ENCODE data around the gene AFF3. TPM values are rescaled to one million over a fixed set of nuclear protein-coding genes. Genes with fewer than 3 reads are reported as not detected.

The AFF3 gene
- polyA plus RNA-seq, 1 donor (not counting 4 experiments of a cell fraction or from before 2014, with no cell fraction given), result not detected

DNA sequence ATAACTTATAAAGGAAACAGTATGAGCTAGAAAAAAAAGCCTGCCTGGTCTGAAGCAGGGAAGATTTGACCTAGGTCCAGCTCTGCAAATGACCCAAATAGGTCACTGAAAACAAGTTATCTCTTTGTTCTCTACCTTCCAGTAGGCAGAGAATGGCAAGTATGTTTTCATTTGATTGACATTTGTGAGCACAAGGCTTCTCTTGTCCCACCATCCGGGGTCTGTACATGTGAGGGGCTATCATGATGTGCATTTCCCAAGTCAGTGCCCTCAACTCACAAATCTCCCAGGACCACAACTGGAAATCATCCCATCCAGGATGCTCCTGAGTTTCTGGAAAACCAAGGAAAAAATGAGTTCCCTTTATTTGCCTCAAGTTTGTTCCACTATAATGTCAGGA, 309.5 kb downstream of the AFF3 start:
- Histone ChIP-seq H3K4me2 (ENCODE audit: control insufficient read depth, extremely low read depth, insufficient read depth, low read depth, low read length) (no peak overlapping the region), H3K27me3 (ENCODE audit: control insufficient read depth, extremely low read depth, insufficient read depth, low read length) (no peaks in the 10 kb centered on the region), H2AFZ (ENCODE audit: control insufficient read depth, low read length) (no peak overlapping the region), H3K9me3 (ENCODE audit: control insufficient read depth, low read depth, low read length) (no peaks in the 10 kb centered on the region), H3K4me3 (ENCODE audit: control insufficient read depth in 2 of 3, extremely low read depth in 1 of 3, insufficient read depth in 2 of 3, low read depth in 1 of 3, low read length in 3 of 3) (no peak overlapping the region), H3K36me3 (ENCODE audit: control insufficient read depth in 2 of 2, extremely low read depth in 1 of 2, insufficient read depth in 2 of 2, low read length in 2 of 2) (no peaks in the 10 kb centered on the region), H3K9me1 (ENCODE audit: control insufficient read depth, extremely low read depth, insufficient read depth, low read length) (no peaks in the 10 kb centered on the region), H3K79me2 (ENCODE audit: control insufficient read depth, insufficient read depth, low read length) (no peaks in the 10 kb centered on the region), H3K27ac (ENCODE audit: control insufficient read depth, insufficient read depth, low read length) (no peak overlapping the region), H4K20me1 (ENCODE audit: control insufficient read depth, extremely low read depth, insufficient read depth, low read length) (no peaks in the 10 kb centered on the region), H3K4me1 (ENCODE audit: control insufficient read depth, extremely low read depth, insufficient read depth, low read length) (no peaks in the 10 kb centered on the region), H3K9ac (ENCODE audit: control insufficient read depth, extremely low read depth, insufficient read depth, low read length) (no peak overlapping the region)
- FAIRE-seq (no peak), DNase-seq (ENCODE audit: low read depth, low spot score) (no peak)
- TF ChIP-seq EZH2 (IDR thresholded peaks at IDR 0.05; ENCODE audit: low read length), result no peak
- no peak for TF ChIP-seq CTCF (optimal IDR thresholded peaks at IDR 0.05 in 1 of 3, IDR thresholded peaks at IDR 0.05 in 1 of 3, conservative IDR thresholded peaks at IDR 0.05 in 1 of 3; ENCODE audit: extremely low read depth in 1 of 3, insufficient read depth in 2 of 3, low read length in 3 of 3)
- dilution Hi-C loops (cut with MboI; ENCODE audit: extremely low pct_ligation_motif_present, low sequenced_read_pairs), result no loop called here

DNA sequence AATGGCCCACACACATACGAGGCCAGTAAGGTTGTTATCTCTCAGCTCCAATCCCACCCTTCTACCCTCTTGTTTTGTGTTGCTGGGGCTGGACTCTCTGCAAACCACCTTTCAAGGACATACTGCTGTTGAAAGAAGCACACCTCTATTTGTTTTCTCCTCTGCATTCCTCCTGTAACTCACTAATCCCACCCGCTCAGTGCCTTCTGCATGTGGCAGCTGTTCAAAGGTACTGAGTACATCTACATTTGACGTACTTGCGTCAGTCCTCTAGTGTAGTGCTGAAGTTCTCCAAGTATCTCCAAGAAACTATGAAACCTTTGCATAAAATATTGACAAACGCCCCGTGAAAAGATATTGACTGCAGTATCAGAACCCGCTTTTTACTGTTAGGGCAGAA, 310.6 kb downstream of the AFF3 start:
- dilution Hi-C loops (cut with MboI; ENCODE audit: extremely low pct_ligation_motif_present, low sequenced_read_pairs), result no loop called here
- Histone ChIP-seq H3K4me2 (ENCODE audit: control insufficient read depth, extremely low read depth, insufficient read depth, low read depth, low read length) (no peak overlapping the region), H3K9me1 (ENCODE audit: control insufficient read depth, extremely low read depth, insufficient read depth, low read length) (no peaks in the 10 kb centered on the region), H3K9me3 (ENCODE audit: control insufficient read depth, low read depth, low read length) (no peaks in the 10 kb centered on the region), H3K79me2 (ENCODE audit: control insufficient read depth, insufficient read depth, low read length) (no peaks in the 10 kb centered on the region), H3K4me1 (ENCODE audit: control insufficient read depth, extremely low read depth, insufficient read depth, low read length) (no peaks in the 10 kb centered on the region), H3K4me3 (ENCODE audit: control insufficient read depth in 2 of 3, extremely low read depth in 1 of 3, insufficient read depth in 2 of 3, low read depth in 1 of 3, low read length in 3 of 3) (no peak overlapping the region), H3K27ac (ENCODE audit: control insufficient read depth, insufficient read depth, low read length) (no peak overlapping the region), H3K27me3 (ENCODE audit: control insufficient read depth, extremely low read depth, insufficient read depth, low read length) (no peaks in the 10 kb centered on the region), H3K36me3 (ENCODE audit: control insufficient read depth in 2 of 2, extremely low read depth in 1 of 2, insufficient read depth in 2 of 2, low read length in 2 of 2) (no peaks in the 10 kb centered on the region), H2AFZ (ENCODE audit: control insufficient read depth, low read length) (no peak overlapping the region), H3K9ac (ENCODE audit: control insufficient read depth, extremely low read depth, insufficient read depth, low read length) (no peak overlapping the region), H4K20me1 (ENCODE audit: control insufficient read depth, extremely low read depth, insufficient read depth, low read length) (no peaks in the 10 kb centered on the region)
- TF ChIP-seq CTCF (optimal IDR thresholded peaks at IDR 0.05 in 1 of 3, IDR thresholded peaks at IDR 0.05 in 1 of 3, conservative IDR thresholded peaks at IDR 0.05 in 1 of 3; ENCODE audit: extremely low read depth in 1 of 3, insufficient read depth in 2 of 3, low read length in 3 of 3) (no peak), EZH2 (IDR thresholded peaks at IDR 0.05; ENCODE audit: low read length) (no peak)
- no peak for FAIRE-seq
- DNase-seq (ENCODE audit: low read depth, low spot score), result no peak

All from keratinocyte (primary cell).